Fibroblast of pulmonary artery (primary cell): ENCODE results near the gene C9orf57.

Source experiments
- DNase-seq: peaks from one replicate; pipeline ENCODE4 v3.0.0-alpha.2; 2010; ENCODE audit warnings: low read depth
- H3K4me3 ChIP-seq: replicated peaks from 2 replicates; pipeline ENCODE4 v1.5.1; 2011; ENCODE audit warnings: low read depth, mild to moderate bottlenecking, control low read depth, low read length, moderate library complexity
- CTCF ChIP-seq: IDR thresholded peaks from 2 replicates; pipeline ENCODE4 v1.5.1; 2011; ENCODE audit warnings: mild to moderate bottlenecking, control low read depth, low read length, inconsistent platforms; ENCODE audit errors: missing control alignments

The C9orf57 gene

GRCh38 chr9:72005451-72005850 is 55.0 kb downstream of the C9orf57 start:
- TF ChIP-seq CTCF: no peak
- DNase-seq: no peak
- H3K4me3 ChIP-seq: no peak overlapping the region
